ENCODE measurements around the gene SLC26A9.

- TF ChIP-seq POLR2A (IDR thresholded peaks at IDR 0.05; ENCODE audit: low read depth, low read length) = no peak
- TF ChIP-seq CTCF (IDR thresholded peaks at IDR 0.05; ENCODE audit: extremely low read depth in 1 of 2, insufficient read depth in 1 of 2, low read depth in 1 of 2, low read length in 2 of 2) = no peak
- no peak for TF ChIP-seq POLR2AphosphoS5 (IDR thresholded peaks at IDR 0.05; ENCODE audit: insufficient read depth, low read depth, low read length)
- TF ChIP-seq EZH2 (IDR thresholded peaks at IDR 0.05; ENCODE audit: borderline replicate concordance, low read depth, low read length, severe bottlenecking) = no peak
- no peak for TF ChIP-seq MAX (IDR thresholded peaks at IDR 0.05; ENCODE audit: insufficient read depth, insufficient read length)
Observed at GRCh38 chr1:205896351-205896750, 46.9 kb downstream of the SLC26A9 start.
